HAP-1 (cell line): Measurements from ENCODE around the gene DAB1.

Experiments used
- DNase-seq, 2 experiments: peaks; one replicate each; pipeline ENCODE4 v3.0.0-alpha.2; 2016 to 2020; ENCODE audit warnings: low spot score in 2 of 2
- H3K27me3 ChIP-seq: fragments of 250-450 bp; sonication (Bioruptor Pico); 2 replicates; pipeline ENCODE4 v1.5.1; 2020; ENCODE audit warnings: low read depth, mild to moderate bottlenecking, moderate library complexity
- H3K36me3 ChIP-seq: fragments of 250-450 bp; sonication (Bioruptor Pico); replicated peaks from 2 replicates; pipeline ENCODE4 v1.5.1; 2020; ENCODE audit warnings: mild to moderate bottlenecking
- H3K4me1 ChIP-seq: fragments of 250-450 bp; sonication (Bioruptor Pico); 2 replicates; pipeline ENCODE4 v1.5.1; 2020; ENCODE audit warnings: mild to moderate bottlenecking
- H3K4me3 ChIP-seq: fragments of 250-450 bp; sonication (Bioruptor Pico); 2 replicates; pipeline ENCODE4 v1.5.1; 2020; ENCODE audit warnings: mild to moderate bottlenecking, moderate library complexity
- H3K9me3 ChIP-seq: fragments of 250-450 bp; sonication (Bioruptor Pico); 2 replicates; pipeline ENCODE4 v1.5.1; 2020; ENCODE audit warnings: mild to moderate bottlenecking, moderate library complexity
- in situ Hi-C: fragments of 300-500 bp; cut with MboI; formaldehyde crosslinking; loops from 3 replicates; pipeline ENCODE4 v1.14.3; 2020; ENCODE audit warnings: low sequenced_read_pairs, inconsistent platforms, mixed read lengths

DAB1 gene

GRCh38 chr1:57281324-57281723 is 142.5 kb downstream of the DAB1 start:
- H3K27me3 ChIP-seq = no peaks in the 10 kb centered on the region
- no peak for DNase-seq
- H3K4me3 ChIP-seq = no peak overlapping the region
- in situ Hi-C loops = no loop called here
- H3K9me3 ChIP-seq = no peaks in the 10 kb centered on the region
- no peaks in the 10 kb centered on the region for H3K4me1 ChIP-seq
- H3K36me3 ChIP-seq = no peaks in the 10 kb centered on the region

GRCh38 chr1:57279909-57280666 is 143.8 kb downstream of the DAB1 start:
- in situ Hi-C loops = no loop called here
- no peaks in the 10 kb centered on the region for H3K9me3 ChIP-seq
- H3K4me1 ChIP-seq = no peaks in the 10 kb centered on the region
- no peak for DNase-seq
- H3K36me3 ChIP-seq = no peaks in the 10 kb centered on the region
- no peak overlapping the region for H3K4me3 ChIP-seq
- no peaks in the 10 kb centered on the region for H3K27me3 ChIP-seq

DNA sequence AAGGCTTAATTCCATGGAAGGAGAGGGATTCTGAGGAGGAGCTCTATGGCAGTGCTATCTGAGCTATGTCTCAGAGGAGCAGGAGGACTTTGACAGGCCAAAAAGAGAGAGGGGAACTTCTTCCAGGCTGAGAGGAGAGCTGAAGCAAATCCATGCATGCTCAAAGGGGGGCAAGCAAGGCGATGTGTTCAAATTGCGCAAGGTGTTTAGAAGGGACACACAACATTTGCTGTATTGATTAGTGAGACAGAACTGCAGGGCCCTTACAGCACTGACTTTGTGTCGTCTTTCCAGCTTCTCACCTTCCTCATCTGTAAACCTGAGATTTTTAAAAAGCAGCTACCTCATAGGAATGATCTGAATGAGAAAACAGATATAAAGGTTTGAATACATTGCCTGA is 145.3 kb downstream of the DAB1 start:
- Histone ChIP-seq H3K4me3 (no peak overlapping the region), H3K27me3 (no peaks in the 10 kb centered on the region), H3K36me3 (no peaks in the 10 kb centered on the region), H3K9me3 (no peaks in the 10 kb centered on the region), H3K4me1 (no peaks in the 10 kb centered on the region)
- no peak for DNase-seq
- in situ Hi-C loops = no loop called here

- in situ Hi-C loops = no loop called here
- no peaks in the 10 kb centered on the region for H3K4me1 ChIP-seq
- H3K9me3 ChIP-seq = no peaks in the 10 kb centered on the region
Observed at GRCh38 chr1:57277681-57278080, 146.2 kb downstream of the DAB1 start.

DNA sequence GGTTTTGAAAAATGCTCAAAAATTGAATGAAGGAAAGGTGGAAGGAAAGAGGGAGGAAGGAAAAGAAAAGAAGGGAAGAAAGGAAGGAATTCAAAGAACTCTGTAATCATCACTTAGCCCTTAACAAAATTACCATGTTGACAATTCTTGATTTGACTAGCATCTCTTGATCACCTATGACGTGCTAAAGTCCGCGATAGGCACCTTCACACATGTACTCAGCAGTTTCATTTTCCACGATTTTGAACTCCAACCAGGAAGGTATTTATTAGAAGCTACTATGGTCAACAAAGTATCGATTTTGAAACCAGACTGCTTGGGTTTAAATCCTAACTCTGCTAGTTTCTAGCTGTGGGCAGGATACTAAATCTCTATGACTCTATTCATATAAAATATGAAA is 146.9 kb downstream of the DAB1 start:
- in situ Hi-C loops = no loop called here
- no peak overlapping the region for H3K4me3 ChIP-seq
- H3K36me3 ChIP-seq = no peaks in the 10 kb centered on the region
- H3K27me3 ChIP-seq = no peaks in the 10 kb centered on the region
- no peak for DNase-seq
- H3K9me3 ChIP-seq = no peaks in the 10 kb centered on the region
- H3K4me1 ChIP-seq = no peaks in the 10 kb centered on the region

More at GRCh38 chr1:57277681-57278080, 146.2 kb downstream of the DAB1 start:
- no peaks in the 10 kb centered on the region for H3K36me3 ChIP-seq
- no peak overlapping the region for H3K4me3 ChIP-seq
- no peaks in the 10 kb centered on the region for H3K27me3 ChIP-seq
- no peak for DNase-seq

GRCh38 chr1:57272601-57273000 is 151.3 kb downstream of the DAB1 start:
- Histone ChIP-seq H3K9me3 (no peaks in the 10 kb centered on the region), H3K4me3 (no peak overlapping the region), H3K27me3 (no peaks in the 10 kb centered on the region), H3K36me3 (no peaks in the 10 kb centered on the region), H3K4me1 (no peaks in the 10 kb centered on the region)
- in situ Hi-C loops = no loop called here
- DNase-seq = no peak

DNA sequence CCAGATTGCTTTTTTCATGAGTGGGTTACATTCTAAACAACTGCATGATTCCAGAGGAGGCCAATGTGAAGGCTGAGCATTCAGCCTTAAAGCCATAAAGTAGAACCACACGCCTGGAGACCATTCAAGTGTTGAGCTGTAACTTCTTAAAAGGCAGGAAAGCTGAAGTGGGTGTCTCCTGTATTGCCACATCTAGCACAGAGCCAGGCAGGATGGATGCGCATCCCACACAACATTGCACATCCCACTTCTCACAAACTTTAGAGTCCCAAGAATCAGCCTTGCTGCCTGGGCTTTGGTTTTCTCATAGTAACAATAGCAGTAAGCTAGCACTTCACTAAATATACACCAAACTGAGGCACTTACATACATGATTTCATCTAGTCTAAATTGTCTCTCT is 151.7 kb downstream of the DAB1 start:
- Histone ChIP-seq H3K9me3 (no peaks in the 10 kb centered on the region), H3K36me3 (no peaks in the 10 kb centered on the region), H3K4me3 (no peak overlapping the region), H3K27me3 (no peaks in the 10 kb centered on the region), H3K4me1 (no peaks in the 10 kb centered on the region)
- DNase-seq = no peak
- in situ Hi-C loops = no loop called here

GRCh38 chr1:57270927-57271698 is 152.7 kb downstream of the DAB1 start:
- H3K36me3 ChIP-seq = no peaks in the 10 kb centered on the region
- H3K4me1 ChIP-seq = no peaks in the 10 kb centered on the region
- in situ Hi-C loops = no loop called here
- no peaks in the 10 kb centered on the region for H3K27me3 ChIP-seq
- no peak overlapping the region for H3K4me3 ChIP-seq
- no peak for DNase-seq
- H3K9me3 ChIP-seq = no peaks in the 10 kb centered on the region

- DNase-seq = no peak
- in situ Hi-C loops = no loop called here
Observed at GRCh38 chr1:57269630-57270225, 154.1 kb downstream of the DAB1 start.

GRCh38 chr1:57265104-57265503 is 158.8 kb downstream of the DAB1 start:
- H3K4me1 ChIP-seq = no peaks in the 10 kb centered on the region
- no peak for DNase-seq
- no peaks in the 10 kb centered on the region for H3K9me3 ChIP-seq
- in situ Hi-C loops = no loop called here
- H3K27me3 ChIP-seq = no peaks in the 10 kb centered on the region
- no peak overlapping the region for H3K4me3 ChIP-seq
- no peaks in the 10 kb centered on the region for H3K36me3 ChIP-seq

More at GRCh38 chr1:57269630-57270225, 154.1 kb downstream of the DAB1 start:
- H3K4me1 ChIP-seq = no peaks in the 10 kb centered on the region
- H3K9me3 ChIP-seq = no peaks in the 10 kb centered on the region
- H3K4me3 ChIP-seq = no peak overlapping the region
- no peaks in the 10 kb centered on the region for H3K36me3 ChIP-seq
- H3K27me3 ChIP-seq = no peaks in the 10 kb centered on the region

DNA sequence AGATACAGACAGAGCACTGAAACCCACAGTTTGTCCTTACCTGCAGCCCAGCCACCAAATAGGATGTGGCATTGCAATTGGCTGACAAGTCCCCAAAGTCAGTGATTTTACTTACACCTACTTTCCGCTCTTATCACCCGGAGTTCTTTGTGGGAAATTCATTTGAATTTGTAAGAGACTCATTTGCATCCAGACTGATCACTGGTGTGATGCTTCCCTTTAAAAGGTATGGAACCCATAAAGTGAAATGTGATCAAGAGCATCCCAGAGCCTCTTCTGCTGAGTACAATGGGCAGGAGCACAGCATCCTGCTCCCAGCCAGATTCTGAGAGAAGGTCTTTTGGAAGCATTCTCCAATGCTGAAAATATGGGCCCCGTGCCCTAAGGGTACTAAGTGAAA is 161.4 kb downstream of the DAB1 start:
- H3K36me3 ChIP-seq = no peaks in the 10 kb centered on the region
- no peaks in the 10 kb centered on the region for H3K4me1 ChIP-seq
- no peak overlapping the region for H3K4me3 ChIP-seq
- no peaks in the 10 kb centered on the region for H3K9me3 ChIP-seq
- no peaks in the 10 kb centered on the region for H3K27me3 ChIP-seq
- no peak for DNase-seq
- in situ Hi-C loops = no loop called here

- in situ Hi-C loops = no loop called here
- Histone ChIP-seq H3K9me3 (no peaks in the 10 kb centered on the region), H3K4me3 (no peak overlapping the region), H3K27me3 (no peaks in the 10 kb centered on the region), H3K4me1 (no peaks in the 10 kb centered on the region), H3K36me3 (no peaks in the 10 kb centered on the region)
- DNase-seq = no peak
Observed at GRCh38 chr1:57258557-57259325, 165.1 kb downstream of the DAB1 start.

DNA sequence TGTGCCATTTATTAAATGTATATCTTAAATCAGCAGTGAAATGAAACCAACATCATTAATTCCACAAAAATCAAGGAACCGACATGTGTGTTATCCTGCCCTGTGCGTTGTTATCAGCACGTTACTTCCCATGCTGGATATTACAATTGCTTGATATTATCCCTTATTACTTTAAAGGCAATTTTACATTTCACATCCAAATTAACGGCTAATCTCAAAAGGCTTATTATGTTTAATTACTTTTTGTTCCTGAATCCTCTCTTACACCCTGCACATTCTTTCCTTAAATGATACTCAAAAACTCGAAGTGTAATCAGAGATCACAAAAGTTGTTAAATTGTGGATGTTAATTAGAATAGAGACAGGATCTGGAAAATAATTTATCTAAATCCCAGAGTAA is 167.9 kb downstream of the DAB1 start:
- no peak overlapping the region for H3K4me3 ChIP-seq
- H3K36me3 ChIP-seq = no peaks in the 10 kb centered on the region
- H3K9me3 ChIP-seq = no peaks in the 10 kb centered on the region
- no peaks in the 10 kb centered on the region for H3K27me3 ChIP-seq
- no peaks in the 10 kb centered on the region for H3K4me1 ChIP-seq
- in situ Hi-C loops = no loop called here
- DNase-seq = no peak
